HG03469 (cell line): ENCODE results near the gene MZB1.
"Not testable (repeated sequence)": the region's sequence is repeated elsewhere in the genome, so short reads cannot be mapped to it uniquely, and the experiment has no call there.

Source experiments
- ATAC-seq: cut with Tn5 transposase; IDR thresholded peaks from one replicate; pipeline ENCODE4 v1.9.1; 2021; ENCODE audit warnings: mild to moderate bottlenecking, moderate library complexity, moderate number of reproducible peaks; ENCODE audit not compliant: unreplicated experiment

Gene MZB1

GRCh38 chr5:139378101-139378825 is 11.4 kb downstream of the MZB1 start:
- no peak for ATAC-seq

GRCh38 chr5:139377226-139377625 is 12.5 kb downstream of the MZB1 start:
- no peak for ATAC-seq

GRCh38 chr5:139376364-139376763 is 13.3 kb downstream of the MZB1 start:
- no peak for ATAC-seq

GRCh38 chr5:139374909-139375308 is 14.8 kb downstream of the MZB1 start:
- no peak for ATAC-seq

GRCh38 chr5:139371482-139372435 is 18.0 kb downstream of the MZB1 start:
- no peak for ATAC-seq

- ATAC-seq = no peak
Observed at GRCh38 chr5:139369181-139369580, 20.5 kb downstream of the MZB1 start.

- no peak for ATAC-seq
Observed at GRCh38 chr5:139368613-139369012, 21.1 kb downstream of the MZB1 start.

- ATAC-seq = no peak
Observed at GRCh38 chr5:139364466-139364865, 25.2 kb downstream of the MZB1 start.

- no peak for ATAC-seq
Observed at GRCh38 chr5:139363937-139364336, 25.8 kb downstream of the MZB1 start.

- ATAC-seq = no peak
Observed at GRCh38 chr5:139361835-139362429, 27.8 kb downstream of the MZB1 start.

- no peak for ATAC-seq
Observed at GRCh38 chr5:139360384-139360783, 29.3 kb downstream of the MZB1 start.

GRCh38 chr5:139358064-139358463 is 31.6 kb downstream of the MZB1 start:
- ATAC-seq = no peak

GRCh38 chr5:139355900-139356299 is 33.8 kb downstream of the MZB1 start:
- ATAC-seq = not testable (repeated sequence)

- ATAC-seq = no peak
Observed at GRCh38 chr5:139354186-139354585, 35.5 kb downstream of the MZB1 start.

- not testable (repeated sequence) for ATAC-seq
Observed at GRCh38 chr5:139347863-139348262, 41.9 kb downstream of the MZB1 start.

- ATAC-seq = not testable (repeated sequence)
Observed at GRCh38 chr5:139345442-139345841, 44.3 kb downstream of the MZB1 start.

GRCh38 chr5:139344177-139344576 is 45.5 kb downstream of the MZB1 start:
- ATAC-seq = no peak

- ATAC-seq = no peak
Observed at GRCh38 chr5:139343476-139343875, 46.2 kb downstream of the MZB1 start.

- ATAC-seq = no peak
Observed at GRCh38 chr5:139342423-139342723, 47.3 kb downstream of the MZB1 start.

GRCh38 chr5:139341689-139342422 is 47.9 kb downstream of the MZB1 start, which contains the start of gene PAIP2:
PAIP2 (plus strand) TSS chr5:139341854; CDS start chr5:139363785, 21,931 bp downstream.
- ATAC-seq = peak; percentile 58

GRCh38 chr5:139341187-139341688 is 48.5 kb downstream of the MZB1 start:
- no peak for ATAC-seq
